ENCODE results near the gene CCDC138.

Gene CCDC138

DNA sequence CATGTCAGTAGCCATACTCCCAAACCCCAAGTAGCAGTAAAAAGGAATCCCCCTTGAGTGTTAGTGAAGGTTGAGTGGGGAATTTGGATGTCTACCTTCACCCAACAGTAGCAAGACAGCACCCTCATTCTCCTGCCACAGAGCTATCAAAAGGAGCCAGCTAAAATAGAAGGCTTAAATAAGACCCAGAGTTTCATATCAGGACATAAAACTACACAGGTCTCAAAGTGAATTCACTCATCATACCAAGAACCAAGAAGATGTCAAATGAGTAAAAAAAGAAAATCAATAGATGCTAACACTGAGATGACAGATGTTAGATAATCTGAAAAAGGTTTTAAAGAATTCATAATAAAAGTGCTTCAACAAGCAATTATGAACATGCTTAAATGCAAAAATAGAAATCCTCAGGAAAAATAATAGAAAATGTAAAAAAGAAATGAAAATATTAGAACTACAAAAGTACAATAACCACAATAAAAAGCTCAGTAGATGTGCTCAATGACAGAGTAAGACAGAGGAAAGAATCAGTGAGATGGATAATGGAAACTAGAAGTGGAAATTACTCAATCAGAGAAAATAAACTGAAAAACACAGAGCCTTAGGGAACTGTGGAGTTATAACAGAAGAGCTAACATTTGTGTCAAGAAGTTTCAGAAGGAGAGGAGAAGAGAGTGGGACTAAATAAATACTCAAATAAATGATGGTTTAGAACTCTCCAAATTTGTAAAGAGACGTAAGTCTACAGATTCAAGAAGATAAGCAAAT is 111.9 kb downstream of the CCDC138 start:
- DNase-seq: no peak

DNA sequence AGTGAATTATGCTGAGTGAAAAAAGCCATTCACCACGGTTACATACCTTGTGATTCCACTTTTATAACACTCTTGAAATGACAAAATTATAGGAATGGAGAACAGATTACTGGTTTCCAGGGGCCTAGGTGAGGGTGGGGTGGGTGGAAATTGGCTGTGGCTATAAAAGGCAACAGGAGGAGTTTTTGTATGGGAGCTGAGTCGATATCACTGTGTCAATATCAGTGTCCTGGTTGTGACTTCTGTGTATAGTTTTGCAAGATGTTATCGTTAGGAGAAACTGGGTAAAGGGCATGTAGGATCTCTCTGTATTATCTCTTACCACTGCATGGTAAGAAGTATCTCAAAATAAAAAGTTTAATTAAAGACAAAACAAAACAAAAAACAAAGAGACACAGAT is 118.1 kb downstream of the CCDC138 start:
- no peak for DNase-seq

DNA sequence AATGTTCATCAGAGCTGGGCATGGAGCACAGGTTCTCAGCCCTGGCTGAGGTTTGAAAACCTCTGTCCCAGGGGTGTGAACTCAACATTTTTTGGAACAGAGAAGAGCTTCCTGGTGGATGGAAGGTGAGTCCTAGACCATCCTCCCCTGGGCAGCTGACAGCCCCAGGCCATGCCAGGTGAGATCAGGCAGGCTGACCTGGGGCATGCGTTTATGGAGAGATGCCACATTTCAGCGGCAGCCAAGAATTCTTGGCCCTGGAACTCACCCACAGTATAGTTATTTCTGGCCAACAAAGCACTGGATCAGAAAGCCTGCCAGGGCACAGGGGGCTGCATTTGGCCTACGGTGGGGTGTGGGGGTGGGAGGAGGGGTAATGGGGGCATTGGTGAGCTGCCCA is 118.6 kb downstream of the CCDC138 start:
- DNase-seq: no peak

- DNase-seq: no peak
Observed at GRCh38 chr2:108905906-108906305, 119.3 kb downstream of the CCDC138 start.

DNA sequence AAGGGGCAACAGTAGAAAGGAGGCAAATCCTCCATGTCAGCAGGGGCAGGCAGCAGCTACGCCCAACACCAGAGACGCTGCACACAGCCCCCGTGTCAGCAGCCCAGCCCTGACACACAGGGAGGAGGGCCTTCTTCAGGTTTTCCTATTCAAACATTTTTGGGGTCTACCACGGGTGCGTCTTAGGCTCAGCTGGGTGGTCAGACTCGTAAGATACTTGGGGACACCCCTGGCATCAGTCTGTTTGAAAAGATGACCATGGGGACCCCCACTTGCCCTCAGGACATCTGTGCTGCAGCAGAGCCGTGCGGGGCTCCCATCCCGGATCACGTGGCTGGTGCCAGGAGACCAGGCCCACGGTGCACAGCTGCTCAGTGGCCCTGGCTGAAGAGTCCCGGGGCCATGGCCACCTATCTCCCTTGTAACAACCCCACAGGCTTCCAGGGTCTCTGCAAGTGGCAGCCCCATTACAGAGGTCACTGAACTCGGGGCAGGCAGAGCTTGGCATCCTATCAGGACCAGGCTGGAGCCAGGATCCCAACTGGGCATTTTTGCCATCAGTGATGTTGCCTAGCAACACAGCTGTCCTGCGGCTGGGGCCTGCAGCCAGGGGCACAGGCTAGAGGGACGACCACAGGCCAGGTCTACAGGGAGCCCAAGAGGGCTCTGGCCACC is 120.0 kb downstream of the CCDC138 start:
- no peak for DNase-seq

DNA sequence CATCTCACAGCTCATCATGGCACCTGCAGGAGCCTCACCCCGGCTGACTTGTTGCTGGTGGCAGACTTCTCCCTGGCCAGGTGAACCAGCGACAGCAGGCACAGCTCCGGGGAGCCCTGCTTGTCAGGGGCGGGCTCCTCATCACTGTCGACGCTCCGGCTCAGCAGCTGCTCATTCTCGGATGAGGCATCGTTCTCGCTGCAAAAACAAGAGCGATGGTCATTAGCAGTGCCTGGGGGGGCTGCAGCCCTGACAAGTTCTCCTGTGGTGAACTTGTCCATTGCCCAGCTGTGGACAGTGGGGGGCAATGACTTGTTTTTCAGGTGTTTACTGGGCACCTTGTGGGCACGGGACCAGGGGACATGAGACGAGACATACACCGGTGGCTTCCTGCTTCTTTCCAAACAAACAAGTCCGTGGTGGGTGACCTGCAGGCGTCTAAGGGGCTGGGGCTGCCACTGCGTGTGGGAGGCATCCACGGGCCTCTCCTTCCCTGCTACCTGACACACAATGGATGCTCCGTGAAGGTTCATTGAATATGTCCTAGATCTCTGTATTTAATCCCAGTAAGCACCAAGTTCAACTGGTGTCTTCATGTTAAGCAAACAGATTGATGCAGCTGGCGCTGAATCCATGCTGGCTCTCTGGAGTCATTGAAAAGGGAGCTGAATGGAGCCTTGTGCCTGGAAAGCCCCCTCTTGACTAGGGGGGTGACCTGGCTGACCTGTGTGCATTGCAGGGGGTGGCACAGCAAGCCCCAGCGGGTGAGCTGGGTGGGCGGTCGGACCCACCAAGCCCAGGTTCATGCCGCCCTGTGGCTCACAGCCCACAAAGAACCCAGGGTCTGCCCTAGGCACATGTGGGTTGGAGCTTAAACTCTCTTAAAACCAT is 121.5 kb downstream of the CCDC138 start:
- DNase-seq: no peak

DNA sequence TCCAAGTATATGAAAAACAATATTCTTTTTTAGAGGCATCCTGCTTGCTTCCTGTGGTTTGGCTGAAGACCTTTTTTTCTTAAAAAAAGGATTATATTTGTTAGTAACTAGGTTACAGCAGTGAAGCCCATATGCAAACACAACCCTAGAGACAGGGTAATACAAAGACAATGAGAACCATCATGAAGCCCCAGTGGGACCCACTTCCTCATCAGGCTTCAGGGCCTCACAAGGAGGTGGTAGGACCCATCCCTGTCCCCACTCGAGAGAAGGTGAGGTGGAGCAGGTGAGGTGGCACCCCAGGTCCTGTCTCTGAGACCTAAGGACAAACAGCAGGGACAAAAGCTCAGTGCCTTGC is 122.1 kb downstream of the CCDC138 start:
- no peak for DNase-seq

DNA sequence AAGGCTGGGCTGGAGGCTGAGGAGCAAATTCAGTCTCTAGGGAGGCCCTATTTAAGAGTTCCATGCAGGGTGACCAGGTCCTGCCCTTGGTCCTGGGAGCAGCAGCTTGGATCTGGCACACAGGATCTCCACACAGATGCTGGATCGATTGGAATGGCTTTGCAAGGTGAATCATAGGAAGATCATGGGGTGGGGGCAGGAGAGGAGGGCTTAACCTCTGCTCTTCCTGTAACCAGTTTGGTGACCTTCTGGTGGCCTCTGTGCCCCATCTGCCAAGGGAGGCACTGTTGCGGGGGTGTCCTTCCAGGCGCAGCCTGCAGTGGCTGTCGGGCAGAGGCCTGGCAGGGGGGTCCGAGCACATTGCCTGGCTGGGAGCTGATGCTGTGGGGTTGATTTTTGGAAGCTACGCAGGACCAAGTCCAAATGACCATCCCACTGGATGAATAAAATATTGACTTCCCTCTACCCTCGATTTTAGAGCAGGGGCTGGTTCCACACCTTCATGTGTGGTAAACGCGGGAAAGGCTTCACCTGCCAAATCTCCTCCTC is 122.8 kb downstream of the CCDC138 start:
- DNase-seq: no peak

- no peak for DNase-seq
Observed at GRCh38 chr2:108910011-108910431, 123.5 kb downstream of the CCDC138 start.

GRCh38 chr2:108910541-108911396 is 124.2 kb downstream of the CCDC138 start:
- DNase-seq: no peak

GRCh38 chr2:108911401-108911800 is 124.8 kb downstream of the CCDC138 start:
- no peak for DNase-seq

DNA sequence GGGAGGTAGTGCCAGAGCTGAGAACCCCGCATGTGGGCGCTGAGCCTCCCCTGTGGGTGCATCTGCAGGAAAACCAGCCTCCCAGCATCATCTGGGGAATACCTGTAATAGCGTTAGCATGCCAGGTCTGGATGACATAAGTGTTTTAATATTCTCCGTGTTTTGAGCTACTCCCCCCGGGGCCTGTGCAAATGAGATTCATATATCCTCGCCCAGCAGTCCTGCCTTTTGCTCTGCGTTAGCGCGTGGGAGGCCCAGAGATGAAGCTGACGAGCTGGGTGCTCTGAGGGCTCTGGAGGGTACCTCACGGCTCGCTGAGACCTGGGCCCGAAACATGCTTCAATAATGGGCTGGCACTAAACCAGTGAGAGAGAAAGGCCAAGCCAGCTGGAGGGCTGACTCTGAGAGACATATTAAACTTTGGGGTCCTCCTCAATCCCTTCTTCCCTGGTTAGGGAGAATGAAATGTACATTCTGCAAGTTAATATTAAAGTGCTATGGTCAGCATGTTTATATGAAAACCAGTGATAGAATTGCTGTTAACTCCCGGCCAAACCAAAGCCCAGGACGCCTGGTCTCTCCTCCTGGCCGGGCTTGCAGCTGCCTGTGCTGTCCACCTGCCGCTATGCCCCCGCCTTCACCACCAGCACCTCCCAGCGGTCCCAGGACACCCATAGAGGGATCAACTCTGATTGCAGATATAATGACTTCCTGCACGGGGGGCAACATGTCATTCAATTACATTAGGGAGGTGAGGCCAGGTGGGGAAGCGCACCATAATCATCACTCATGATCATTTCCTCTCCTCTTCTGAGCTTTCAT is 125.4 kb downstream of the CCDC138 start:
- DNase-seq: peak in 1 of 2 experiments; percentile 28

- no peak for DNase-seq
Observed at GRCh38 chr2:108912629-108912902, 126.0 kb downstream of the CCDC138 start.

DNA sequence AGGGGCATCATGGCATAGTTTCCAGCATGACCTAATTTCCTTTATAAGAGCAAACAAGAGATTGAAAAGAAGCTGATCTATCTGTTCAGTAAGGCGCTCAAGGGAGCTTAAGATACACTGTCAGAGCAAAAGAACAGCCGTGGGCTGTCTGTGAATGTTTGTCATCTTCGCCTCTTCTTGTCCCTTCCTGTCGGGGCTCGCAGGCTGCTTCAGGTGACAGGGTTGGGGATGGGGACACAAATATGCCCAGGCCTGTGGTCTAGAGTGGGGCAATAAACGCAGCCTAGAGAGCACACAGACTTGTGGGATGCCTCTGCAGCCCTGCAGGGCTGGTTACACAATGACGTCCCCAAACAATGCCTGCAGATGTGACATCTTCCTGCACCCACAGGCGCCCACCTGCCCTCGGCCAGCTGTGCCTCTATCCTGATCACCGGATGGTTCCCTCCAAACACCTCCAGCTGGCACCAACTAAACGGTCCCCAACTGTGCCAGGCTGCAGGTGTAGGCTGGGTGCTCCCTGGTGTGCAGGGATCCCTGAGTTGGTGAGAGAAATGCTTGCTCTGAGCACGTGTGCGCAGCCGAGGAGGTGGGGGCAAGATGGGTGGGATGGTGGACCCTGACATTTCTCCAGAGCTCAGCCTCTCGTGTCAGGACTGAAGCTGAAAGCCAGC is 129.7 kb downstream of the CCDC138 start:
- DNase-seq: peak; percentile 48 to 77

DNA sequence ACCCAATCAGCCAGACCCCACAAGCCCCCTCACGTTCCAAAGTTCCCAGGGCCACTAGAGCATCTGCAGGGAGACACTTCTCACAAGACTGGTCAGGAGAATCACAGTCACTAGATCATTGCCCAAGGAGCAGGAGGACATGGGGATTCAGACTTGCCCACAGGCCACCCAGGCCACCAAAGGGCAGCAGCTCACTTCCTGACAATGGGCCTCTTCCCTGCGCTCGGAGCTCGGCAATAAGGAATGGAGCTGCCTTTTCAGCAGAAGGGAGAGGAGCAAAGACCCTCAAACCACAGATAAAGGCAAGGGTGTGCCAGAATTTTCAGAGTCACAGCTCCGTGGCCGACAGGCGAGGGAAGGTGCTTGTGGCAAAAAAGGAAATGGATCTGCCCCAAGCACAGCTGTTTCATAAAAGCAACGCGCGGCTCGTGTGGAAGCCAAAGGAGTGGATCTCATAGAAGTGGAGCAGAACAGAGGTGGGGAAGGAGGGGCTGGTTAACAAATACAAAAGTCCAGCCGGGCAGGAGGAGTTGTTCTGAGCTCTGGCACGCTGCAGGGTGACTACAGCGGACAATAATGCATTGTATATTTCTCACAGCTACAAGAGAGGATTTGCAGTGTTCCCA is 130.3 kb downstream of the CCDC138 start:
- DNase-seq: no peak

GRCh38 chr2:108917526-108917925 is 131.0 kb downstream of the CCDC138 start:
- DNase-seq: no peak

- no peak for DNase-seq
Observed at GRCh38 chr2:108918156-108918874, 131.7 kb downstream of the CCDC138 start.

GRCh38 chr2:108918941-108919341 is 132.4 kb downstream of the CCDC138 start:
- no peak for DNase-seq

- no peak for DNase-seq
Observed at GRCh38 chr2:108919571-108920373, 133.2 kb downstream of the CCDC138 start.

Measured in NCI-H2081 (cell line).